ENCODE measurements around the gene MYOD1.

DNA sequence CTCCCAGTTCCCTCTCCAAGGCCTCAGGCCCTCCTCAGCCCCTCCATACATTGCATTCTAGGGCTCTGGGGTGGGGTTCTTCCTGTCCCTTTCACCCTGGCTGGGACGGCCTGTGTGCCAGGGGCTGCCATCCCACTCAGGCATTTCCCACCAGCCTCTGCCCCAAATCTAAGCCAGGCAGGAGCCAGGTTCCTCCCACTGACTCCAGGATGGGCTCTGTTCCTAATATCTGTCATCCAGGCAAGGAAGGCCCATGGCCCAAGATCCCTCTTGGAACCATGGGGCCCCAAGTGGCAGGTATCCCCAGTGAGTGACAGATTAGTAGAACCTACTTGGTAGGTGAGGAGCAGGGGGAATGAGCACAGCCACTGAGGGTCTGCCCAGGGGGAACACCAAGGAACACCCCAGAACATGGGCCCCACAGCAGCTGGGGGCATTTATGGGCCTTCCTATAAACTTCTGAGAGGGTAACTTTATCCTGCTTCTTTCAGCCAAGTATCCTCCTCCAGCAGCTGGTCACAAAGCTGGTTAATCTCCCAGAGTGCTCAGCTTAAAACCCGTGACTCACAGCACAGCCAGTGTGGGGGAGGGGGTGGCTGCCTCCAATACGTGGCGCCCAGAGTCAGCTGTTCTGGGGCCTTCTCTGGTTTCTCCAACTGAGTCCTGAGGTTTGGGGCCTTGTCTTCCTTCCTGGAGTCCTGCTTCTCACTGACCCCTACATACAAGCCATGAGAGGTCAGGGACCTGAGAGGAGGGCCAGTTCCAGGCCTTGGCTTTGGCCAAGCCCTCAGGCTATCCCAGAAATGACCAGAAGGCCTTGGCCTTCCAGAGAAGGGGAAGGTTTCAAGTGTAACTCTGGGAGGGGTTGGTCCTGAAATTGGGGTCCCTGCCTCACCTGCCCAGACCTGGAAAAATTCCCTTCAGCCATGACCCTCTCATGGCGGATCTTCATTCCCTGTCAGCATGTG, 19.9 kb upstream of the MYOD1 start:
- TF ChIP-seq POLR2A (IDR thresholded peaks at IDR 0.05; ENCODE audit: borderline replicate concordance, extremely low read depth, insufficient read depth, insufficient read length) (no peak), POLR2AphosphoS5 (IDR thresholded peaks at IDR 0.05; ENCODE audit: low read depth, low read length) (no peak), SRF (IDR thresholded peaks at IDR 0.05; ENCODE audit: low read depth) (no peak), CBX3 (IDR thresholded peaks at IDR 0.05; ENCODE audit: low read depth) (no peak)
- TF ChIP-seq, protein P1, sequence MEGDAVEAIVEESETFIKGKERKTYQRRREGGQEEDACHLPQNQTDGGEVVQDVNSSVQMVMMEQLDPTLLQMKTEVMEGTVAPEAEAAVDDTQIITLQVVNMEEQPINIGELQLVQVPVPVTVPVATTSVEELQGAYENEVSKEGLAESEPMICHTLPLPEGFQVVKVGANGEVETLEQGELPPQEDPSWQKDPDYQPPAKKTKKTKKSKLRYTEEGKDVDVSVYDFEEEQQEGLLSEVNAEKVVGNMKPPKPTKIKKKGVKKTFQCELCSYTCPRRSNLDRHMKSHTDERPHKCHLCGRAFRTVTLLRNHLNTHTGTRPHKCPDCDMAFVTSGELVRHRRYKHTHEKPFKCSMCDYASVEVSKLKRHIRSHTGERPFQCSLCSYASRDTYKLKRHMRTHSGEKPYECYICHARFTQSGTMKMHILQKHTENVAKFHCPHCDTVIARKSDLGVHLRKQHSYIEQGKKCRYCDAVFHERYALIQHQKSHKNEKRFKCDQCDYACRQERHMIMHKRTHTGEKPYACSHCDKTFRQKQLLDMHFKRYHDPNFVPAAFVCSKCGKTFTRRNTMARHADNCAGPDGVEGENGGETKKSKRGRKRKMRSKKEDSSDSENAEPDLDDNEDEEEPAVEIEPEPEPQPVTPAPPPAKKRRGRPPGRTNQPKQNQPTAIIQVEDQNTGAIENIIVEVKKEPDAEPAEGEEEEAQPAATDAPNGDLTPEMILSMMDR (IDR thresholded peaks at IDR 0.05 in 2 of 3, conservative IDR thresholded peaks at IDR 0.05 in 1 of 3; ENCODE audit: borderline replicate concordance in 1 of 3, insufficient read depth in 1 of 3, low read depth in 2 of 3, low read length in 2 of 3): no peak
- TF ChIP-seq, protein P2, sequence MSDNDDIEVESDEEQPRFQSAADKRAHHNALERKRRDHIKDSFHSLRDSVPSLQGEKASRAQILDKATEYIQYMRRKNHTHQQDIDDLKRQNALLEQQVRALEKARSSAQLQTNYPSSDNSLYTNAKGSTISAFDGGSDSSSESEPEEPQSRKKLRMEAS (IDR thresholded peaks at IDR 0.05): no peak
